HepG2 (cell line): ENCODE measurements around the gene RUSC1. TPM values are rescaled to one million over a fixed set of nuclear protein-coding genes. Genes with fewer than 3 reads are reported as not detected.

Experiments used
- AHR ChIP-seq: IDR thresholded peaks from 2 replicates; pipeline ENCODE4 v1.6.1; 2018; ENCODE audit warnings: missing genetic modification reagents, missing compliant biosample characterization
- ARID4A ChIP-seq: sonication (generic); formaldehyde crosslinking; IDR thresholded peaks from 2 replicates; pipeline ENCODE4 v1.5.0; 2020; ENCODE audit warnings: mild to moderate bottlenecking, missing genetic modification reagents, borderline replicate concordance
- ARNT2 ChIP-seq: sonication (generic); formaldehyde crosslinking; IDR thresholded peaks from 2 replicates; pipeline ENCODE4 v1.8.0; 2022; ENCODE audit warnings: mild to moderate bottlenecking, low read depth, missing genetic modification reagents, moderate library complexity
- ATF2 ChIP-seq: sonication (generic); formaldehyde crosslinking; IDR thresholded peaks from 2 replicates; pipeline ENCODE4 v1.4.0; 2020; ENCODE audit warnings: missing genetic modification reagents
- FIP1L1 ChIP-seq: fragments of 200-400 bp; formaldehyde crosslinking; IDR thresholded peaks from 2 replicates; pipeline ENCODE4 v1.6.1; 2018; ENCODE audit warnings: low read depth, mild to moderate bottlenecking, low read length, moderate library complexity, borderline replicate concordance; ENCODE audit not compliant: insufficient read depth
- GABPA ChIP-seq, 2 experiments: IDR thresholded peaks; 2 replicates each; pipeline ENCODE4 v1.6.1; 2011 to 2016; ENCODE audit warnings: low read depth in 2 of 2, low read length in 1 of 2, missing biosample characterization in 1 of 2, missing genetic modification characterization in 1 of 2
- SRF ChIP-seq: IDR thresholded peaks from 2 replicates; pipeline ENCODE4 v1.6.1; 2011; ENCODE audit warnings: mild to moderate bottlenecking, low read depth, low read length, moderate library complexity
- ZBTB21 ChIP-seq: sonication (generic); formaldehyde crosslinking; IDR thresholded peaks from 2 replicates; pipeline ENCODE4 v1.4.0; 2020; ENCODE audit warnings: missing genetic modification reagents
- ZBTB37 ChIP-seq: sonication (generic); formaldehyde crosslinking; IDR thresholded peaks from 2 replicates; pipeline ENCODE4 v1.4.0; 2020; ENCODE audit warnings: mild to moderate bottlenecking, missing genetic modification reagents
- ZBTB43 ChIP-seq: sonication (generic); formaldehyde crosslinking; conservative IDR thresholded peaks from 2 replicates; pipeline ENCODE4 v1.4.0; 2020; ENCODE audit warnings: missing genetic modification reagents
- ZBTB44 ChIP-seq: sonication (generic); formaldehyde crosslinking; IDR thresholded peaks from 2 replicates; pipeline ENCODE4 v1.4.0; 2020; ENCODE audit warnings: missing genetic modification reagents
- ZNF143 ChIP-seq: sonication (generic); formaldehyde crosslinking; IDR thresholded peaks from 2 replicates; pipeline ENCODE4 v1.4.0; 2020; ENCODE audit warnings: missing genetic modification reagents
- ZNF337 ChIP-seq: sonication (generic); formaldehyde crosslinking; IDR thresholded peaks from 2 replicates; pipeline ENCODE4 v1.5.1; 2020; ENCODE audit warnings: missing genetic modification reagents, low read depth, mild to moderate bottlenecking, borderline replicate concordance
- ZNF44 ChIP-seq: sonication (generic); formaldehyde crosslinking; IDR thresholded peaks from 2 replicates; pipeline ENCODE4 v1.5.1; 2020; ENCODE audit warnings: mild to moderate bottlenecking, missing genetic modification reagents
- ZNF619 ChIP-seq: sonication (generic); formaldehyde crosslinking; IDR thresholded peaks from 2 replicates; pipeline ENCODE4 v1.4.0; 2020; ENCODE audit warnings: mild to moderate bottlenecking, missing genetic modification reagents
- ZNF850 ChIP-seq: sonication (generic); formaldehyde crosslinking; conservative IDR thresholded peaks from 2 replicates; pipeline ENCODE4 v1.9.0; 2021; ENCODE audit warnings: mild to moderate bottlenecking, missing genetic modification reagents
- polyA plus RNA-seq, 8 experiments: library from polyadenylated mRNA; depleted of rRNA in 3 of 8; stranded (reverse) in 7 of 8; unstranded in 1 of 8; fragments of >200 nt; fragmentation: Illumina TruSeq in 4 of 8; extraction: Trizol in 4 of 8; gene quantifications; 2 replicates each; pipeline versions ENCODE4 v1.2.1 to v1.2.3, GENCODE V29; 2011 to 2016; ENCODE audit warnings: low read depth in 4 of 8, missing spikeins in 1 of 8, mixed read lengths in 1 of 8; ENCODE audit not compliant: insufficient read depth in 1 of 8
- total RNA-seq, 5 experiments: library from RNA; depleted of rRNA; stranded (reverse); fragments of >200 nt; fragmentation: Illumina TruSeq; extraction: Trizol; gene quantifications; 2 replicates each; pipeline ENCODE4 v1.2.3, GENCODE V29; 2016; ENCODE audit warnings: low read depth in 1 of 5

The RUSC1 gene
- total and polyA plus RNA-seq, 2 of the 13 experiments (the other 11 are each of a cell fraction or from before 2014, with no cell fraction given) = 18.7 to 20.4 TPM

- no peak; the same call in 1 of the 2 replicates for TF ChIP-seq AHR
- peak; percentile 89 for TF ChIP-seq ZNF143 (CRISPR knock-in tag)
- TF ChIP-seq ZBTB21 (CRISPR knock-in tag) = no peak
- peak; percentile 36 for TF ChIP-seq GABPA (IDR thresholded peaks at IDR 0.05; ENCODE audit: low read depth, low read length)
- TF ChIP-seq GABPA (CRISPR knock-in tag; IDR thresholded peaks at IDR 0.05; ENCODE audit: low read depth) = peak; percentile 84
- 0 out of 2 replicates have a peak, but pooled peaks have one; percentile 34 for TF ChIP-seq ZBTB43 (CRISPR knock-in tag)
- peak; percentile 92; the same call in 1 of the 2 replicates for TF ChIP-seq ARID4A (CRISPR knock-in tag)
- TF ChIP-seq ZBTB44 (CRISPR knock-in tag) = 0 out of 2 replicates have a peak, but pooled peaks have one; percentile 14
- no peak for TF ChIP-seq ZNF44 (CRISPR knock-in tag)
- TF ChIP-seq ZBTB37 (CRISPR knock-in tag) = no peak
- no peak for TF ChIP-seq ZNF337 (CRISPR knock-in tag)
- TF ChIP-seq ZNF850 (CRISPR knock-in tag) = no peak
- no peak for TF ChIP-seq FIP1L1
- no peak for TF ChIP-seq ZNF619
- no peak for TF ChIP-seq SRF
- peak; percentile 61; the same call in 1 of the 2 replicates for TF ChIP-seq ATF2 (CRISPR knock-in tag)
- peak; percentile 63; the same call in 1 of the 2 replicates for TF ChIP-seq ARNT2 (CRISPR knock-in tag)
Measured at GRCh38 chr1:155273343-155274245, 47.1 kb upstream of the RUSC1 start, which contains the start of gene CLK2 (continued).
